GM12891 (cell line): ENCODE measurements around the gene MFN1.

ENCODE experiments used
- PAX5 ChIP-seq: IDR thresholded peaks from 2 replicates; pipeline ENCODE4 v1.6.1; 2011; ENCODE audit warnings: low read length, moderate library complexity, mild to moderate bottlenecking; ENCODE audit not compliant: insufficient read depth, severe bottlenecking
- POLR2A ChIP-seq: IDR thresholded peaks from 2 replicates; pipeline ENCODE4 v1.6.1; 2011; ENCODE audit warnings: low read depth, low read length, control low read depth
- POLR2AphosphoS5 ChIP-seq: IDR thresholded peaks from 2 replicates; pipeline ENCODE4 v1.6.1; 2011; ENCODE audit warnings: low read depth, low read length, control low read depth
- POU2F2 ChIP-seq: IDR thresholded peaks from 2 replicates; pipeline ENCODE4 v1.6.1; 2011; ENCODE audit warnings: low read depth, mild to moderate bottlenecking, control low read depth, low read length, moderate library complexity
- SPI1 ChIP-seq: IDR thresholded peaks from 2 replicates; pipeline ENCODE4 v1.6.1; 2011; ENCODE audit warnings: low read depth, low read length, control low read depth
- TAF1 ChIP-seq: IDR thresholded peaks from 2 replicates; pipeline ENCODE4 v1.6.1; 2011; ENCODE audit warnings: low read depth, low read length, control low read depth

GRCh38 chr3:179304605-179305004 is 42.9 kb upstream of the MFN1 start:
- TF ChIP-seq SPI1 = no peak
- TF ChIP-seq POLR2A = no peak
- no peak for TF ChIP-seq TAF1
- TF ChIP-seq POLR2AphosphoS5 = no peak
- TF ChIP-seq POU2F2 = no peak
- TF ChIP-seq PAX5 = no peak
